Cortex of kidney (tissue), 1 donor: ENCODE results near the gene GAREM2.
"Not testable (repeated sequence)": the region's sequence is repeated elsewhere in the genome, so short reads cannot be mapped to it uniquely, and the experiment has no call there.

ENCODE experiments used
- DNase-seq: peaks from one replicate; lab custom pipeline; 2025; lab: John Stamatoyannopoulos, UW

The GAREM2 gene

GRCh38 chr2:26172871-26173775 is at the start of gene GAREM2:
GAREM2 (plus strand) TSS chr2:26173088; CDS start chr2:26173221, 133 bp downstream.
- no peak for DNase-seq

GRCh38 chr2:26123426-26123825 is 49.5 kb upstream of the GAREM2 start:
- no peak for DNase-seq

GRCh38 chr2:26126074-26126473 is 46.8 kb upstream of the GAREM2 start:
- no peak for DNase-seq

- DNase-seq, result no peak
Observed at GRCh38 chr2:26128176-26128575, 44.7 kb upstream of the GAREM2 start.

- DNase-seq, result no peak
Observed at GRCh38 chr2:26130763-26131162, 42.1 kb upstream of the GAREM2 start.

- no peak for DNase-seq
Observed at GRCh38 chr2:26136451-26136850, 36.4 kb upstream of the GAREM2 start.

GRCh38 chr2:26139269-26140183 is 33.4 kb upstream of the GAREM2 start:
- DNase-seq, result no peak

GRCh38 chr2:26141145-26141769 is 31.6 kb upstream of the GAREM2 start:
- DNase-seq, result no peak

- DNase-seq, result no peak
Observed at GRCh38 chr2:26144031-26144430, 28.9 kb upstream of the GAREM2 start.

- DNase-seq, result no peak
Observed at GRCh38 chr2:26144953-26145680, 27.8 kb upstream of the GAREM2 start.

- DNase-seq, result no peak
Observed at GRCh38 chr2:26148501-26148900, 24.4 kb upstream of the GAREM2 start.

- no peak for DNase-seq
Observed at GRCh38 chr2:26150243-26150642, 22.6 kb upstream of the GAREM2 start.

- DNase-seq, result no peak
Observed at GRCh38 chr2:26157580-26157979, 15.3 kb upstream of the GAREM2 start.

GRCh38 chr2:26161926-26162325 is 11.0 kb upstream of the GAREM2 start:
- no peak for DNase-seq

- no peak for DNase-seq
Observed at GRCh38 chr2:26162963-26163362, 9.9 kb upstream of the GAREM2 start.

GRCh38 chr2:26164231-26164630 is 8.7 kb upstream of the GAREM2 start:
- no peak for DNase-seq

- no peak for DNase-seq
Observed at GRCh38 chr2:26164641-26165211, 8.2 kb upstream of the GAREM2 start.

- no peak for DNase-seq
Observed at GRCh38 chr2:26165403-26165802, 7.5 kb upstream of the GAREM2 start.

- DNase-seq, result not testable (repeated sequence)
Observed at GRCh38 chr2:26166541-26166940, 6.3 kb upstream of the GAREM2 start.

GRCh38 chr2:26168785-26169184 is 4.1 kb upstream of the GAREM2 start:
- DNase-seq, result no peak

- DNase-seq, result no peak
Observed at GRCh38 chr2:26169226-26169625, 3.7 kb upstream of the GAREM2 start.
